HG03196 (cell line): Measurements from ENCODE around the gene MRPL16.

ENCODE experiments used
- ATAC-seq: cut with Tn5 transposase; IDR thresholded peaks from one replicate; pipeline ENCODE4 v1.9.1; 2021; ENCODE audit not compliant: unreplicated experiment

MRPL16 gene

GRCh38 chr11:59776210-59777066, 34.1 kb downstream of the MRPL16 start:
- ATAC-seq = no peak

- ATAC-seq = no peak
Observed at GRCh38 chr11:59773083-59773440, 37.5 kb downstream of the MRPL16 start.

- no peak for ATAC-seq
Observed at GRCh38 chr11:59771605-59772004, 39.0 kb downstream of the MRPL16 start.

GRCh38 chr11:59770869-59771268, 39.7 kb downstream of the MRPL16 start:
- no peak for ATAC-seq

GRCh38 chr11:59770319-59770718, 40.3 kb downstream of the MRPL16 start:
- no peak for ATAC-seq

- ATAC-seq = no peak
Observed at GRCh38 chr11:59769828-59770227, 40.8 kb downstream of the MRPL16 start.

- no peak for ATAC-seq
Observed at GRCh38 chr11:59769111-59769510, 41.5 kb downstream of the MRPL16 start.

GRCh38 chr11:59767225-59767611, 43.4 kb downstream of the MRPL16 start:
- no peak for ATAC-seq

GRCh38 chr11:59766542-59767224, 43.9 kb downstream of the MRPL16 start:
- no peak for ATAC-seq

- no peak for ATAC-seq
Observed at GRCh38 chr11:59765068-59765735, 45.4 kb downstream of the MRPL16 start.

- ATAC-seq = no peak
Observed at GRCh38 chr11:59761993-59762392, 48.6 kb downstream of the MRPL16 start.

- ATAC-seq = no peak
Observed at GRCh38 chr11:59760771-59761170, 49.8 kb downstream of the MRPL16 start.

GRCh38 chr11:59759900-59760299, 50.7 kb downstream of the MRPL16 start:
- no peak for ATAC-seq

- ATAC-seq = no peak
Observed at GRCh38 chr11:59758401-59759037, 52.1 kb downstream of the MRPL16 start.

- no peak for ATAC-seq
Observed at GRCh38 chr11:59756845-59757244, 53.7 kb downstream of the MRPL16 start.

GRCh38 chr11:59756558-59756840, 54.1 kb downstream of the MRPL16 start:
- no peak for ATAC-seq
